Neuron (in vitro differentiated cells): Measurements from ENCODE around the gene P3R3URF.

Experiments
- H2AFZ ChIP-seq: one replicate; pipeline ENCODE4 v1.6.1; 2013; ENCODE audit warnings: low read depth, mild to moderate bottlenecking, inconsistent platforms, low read length, moderate library complexity
- H3K27me3 ChIP-seq: one replicate; pipeline ENCODE4 v1.6.1; 2013; ENCODE audit warnings: low read length; ENCODE audit not compliant: insufficient read depth
- H3K36me3 ChIP-seq: one replicate; pipeline ENCODE4 v1.6.1; 2013; ENCODE audit warnings: low read length; ENCODE audit not compliant: insufficient read depth
- H3K4me1 ChIP-seq: one replicate; pipeline ENCODE4 v1.6.1; 2013; ENCODE audit warnings: low read length; ENCODE audit not compliant: insufficient read depth
- H3K4me3 ChIP-seq: 2 replicates; pipeline ENCODE4 v1.5.1; 2013; ENCODE audit warnings: mild to moderate bottlenecking, low read length, moderate library complexity
- H3K9me3 ChIP-seq: one replicate; pipeline ENCODE4 v1.6.1; 2013; ENCODE audit warnings: low read length

The P3R3URF gene

DNA sequence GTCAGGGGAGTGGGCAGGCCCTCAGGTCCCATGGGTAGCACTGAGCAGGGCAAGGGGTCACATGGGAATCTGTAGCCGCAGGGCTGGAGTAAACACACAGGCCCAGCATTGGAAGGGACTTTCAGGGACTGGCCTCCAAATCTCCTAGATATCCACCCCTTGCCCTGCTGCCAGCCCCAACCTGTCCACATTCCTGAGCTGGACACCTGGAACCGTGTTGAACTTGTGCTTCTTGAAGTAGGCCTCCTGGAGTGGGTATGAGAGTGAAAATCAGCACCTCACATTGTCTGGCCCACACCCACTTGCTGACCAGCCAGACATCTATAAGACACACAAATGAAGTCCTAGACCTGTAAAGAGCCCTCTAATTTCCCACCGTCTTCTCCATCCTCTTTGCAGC, 14.3 kb upstream of the P3R3URF start:
- H3K27me3 ChIP-seq = no peaks in the 10 kb centered on the region
- peaks cover 59% of the 10 kb centered on the region for H3K36me3 ChIP-seq
- no peak overlapping the region for H3K4me3 ChIP-seq
- H3K4me1 ChIP-seq = no peaks in the 10 kb centered on the region
- H3K9me3 ChIP-seq = no peaks in the 10 kb centered on the region
- H2AFZ ChIP-seq = no peak overlapping the region

DNA sequence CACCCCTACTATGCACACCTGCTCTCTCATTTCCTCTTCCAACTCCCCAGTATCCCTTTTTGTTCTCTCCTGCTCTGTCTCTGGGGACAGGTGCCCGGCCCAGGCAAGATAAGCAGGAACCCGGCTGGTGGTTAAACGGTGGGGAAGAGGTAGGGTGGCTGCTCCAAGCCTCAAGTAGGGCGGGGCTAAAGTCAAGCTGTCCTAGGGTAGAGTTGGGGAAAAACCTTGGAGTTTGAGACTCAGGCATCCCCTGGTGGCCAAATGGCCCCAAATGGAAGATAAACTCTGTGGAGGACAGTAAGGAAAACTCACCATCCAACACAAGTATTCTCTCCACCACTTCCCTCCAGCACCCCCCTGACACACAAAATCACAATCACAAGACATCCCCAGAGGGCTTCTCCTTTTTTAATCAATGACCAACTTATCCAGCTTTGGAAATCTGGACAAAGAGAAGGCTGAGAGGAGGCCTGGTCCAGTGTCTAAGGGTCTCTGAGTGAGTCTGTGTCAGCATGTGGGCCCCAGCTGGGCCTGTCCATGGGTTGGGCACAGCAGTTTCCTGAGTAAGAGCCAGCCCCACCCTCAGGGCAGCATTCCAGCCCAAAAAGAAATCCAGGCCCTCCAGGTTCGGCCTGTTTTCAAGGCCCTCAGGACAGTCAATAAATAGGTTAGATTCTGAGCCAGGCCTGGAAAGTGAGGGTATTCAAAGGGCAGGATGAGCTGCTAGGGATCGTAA, 12.2 kb upstream of the P3R3URF start:
- Histone ChIP-seq H2AFZ (no peak overlapping the region), H3K4me3 (no peak overlapping the region), H3K9me3 (no peaks in the 10 kb centered on the region), H3K27me3 (no peaks in the 10 kb centered on the region), H3K36me3 (peaks cover 44% of the 10 kb centered on the region), H3K4me1 (no peaks in the 10 kb centered on the region)

DNA sequence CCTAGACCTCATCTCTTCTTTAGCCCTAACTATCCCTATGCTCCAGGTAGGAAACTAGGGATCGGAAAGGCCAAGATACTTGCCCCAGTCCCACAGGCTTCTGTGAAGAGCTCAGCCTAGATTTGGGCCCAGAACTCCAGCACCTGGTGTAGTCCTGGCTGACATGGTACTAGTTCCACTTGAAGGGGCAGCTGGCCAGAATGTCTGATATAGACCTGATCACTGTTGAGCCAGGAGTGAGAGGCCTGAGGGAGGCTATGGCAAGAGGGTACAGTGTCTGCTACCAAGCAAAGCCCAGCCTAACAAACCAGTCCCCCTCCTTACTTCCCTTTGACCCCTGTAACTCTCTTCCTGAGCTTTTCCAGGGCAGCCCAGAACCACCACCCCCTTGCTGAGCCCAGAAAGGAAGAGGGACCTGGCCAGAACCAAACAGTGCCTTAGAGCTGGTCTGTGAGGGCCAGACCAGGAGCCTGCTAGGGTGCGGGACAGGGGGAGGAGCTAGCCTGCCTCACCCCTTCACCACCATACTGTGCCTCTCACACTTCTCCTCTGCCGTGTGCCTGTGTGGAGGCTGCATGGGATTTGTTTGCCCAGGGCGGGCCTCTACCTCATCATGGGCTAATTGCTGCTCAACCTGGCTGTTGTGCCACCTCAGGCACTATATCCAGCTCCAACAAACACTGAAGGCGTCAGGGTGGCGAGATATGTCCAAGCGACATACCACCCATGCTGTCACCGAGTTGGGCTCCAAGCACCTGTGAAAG, 11.0 kb upstream of the P3R3URF start:
- peaks cover 32% of the 10 kb centered on the region for H3K36me3 ChIP-seq
- no peaks in the 10 kb centered on the region for H3K27me3 ChIP-seq
- H3K4me3 ChIP-seq = no peak overlapping the region
- H3K4me1 ChIP-seq = no peaks in the 10 kb centered on the region
- no peaks in the 10 kb centered on the region for H3K9me3 ChIP-seq
- no peak overlapping the region for H2AFZ ChIP-seq

DNA sequence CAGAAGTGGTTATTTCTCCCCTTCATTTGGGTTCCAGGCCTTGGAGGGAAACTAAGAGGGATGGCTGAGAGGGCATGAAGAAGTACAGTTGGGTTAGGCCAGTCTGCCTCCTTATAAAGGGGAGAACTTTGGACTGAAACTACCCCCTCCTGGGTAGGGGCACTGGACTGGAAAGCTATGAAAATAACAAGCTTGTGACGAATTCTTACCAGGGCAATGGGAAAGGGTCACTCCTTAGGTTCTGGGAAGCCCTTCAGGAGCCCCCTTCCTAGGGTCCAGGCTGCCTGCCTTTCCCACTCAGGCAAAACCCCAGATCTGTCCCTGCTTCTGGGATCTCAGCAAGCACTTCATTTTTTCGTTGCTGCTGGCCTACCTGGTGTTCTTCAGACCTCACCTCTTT, 9.8 kb upstream of the P3R3URF start:
- no peak overlapping the region for H2AFZ ChIP-seq
- no peak overlapping the region for H3K4me3 ChIP-seq
- H3K9me3 ChIP-seq = no peaks in the 10 kb centered on the region
- H3K4me1 ChIP-seq = no peaks in the 10 kb centered on the region
- no peaks in the 10 kb centered on the region for H3K27me3 ChIP-seq
- peaks cover 26% of the 10 kb centered on the region for H3K36me3 ChIP-seq

DNA sequence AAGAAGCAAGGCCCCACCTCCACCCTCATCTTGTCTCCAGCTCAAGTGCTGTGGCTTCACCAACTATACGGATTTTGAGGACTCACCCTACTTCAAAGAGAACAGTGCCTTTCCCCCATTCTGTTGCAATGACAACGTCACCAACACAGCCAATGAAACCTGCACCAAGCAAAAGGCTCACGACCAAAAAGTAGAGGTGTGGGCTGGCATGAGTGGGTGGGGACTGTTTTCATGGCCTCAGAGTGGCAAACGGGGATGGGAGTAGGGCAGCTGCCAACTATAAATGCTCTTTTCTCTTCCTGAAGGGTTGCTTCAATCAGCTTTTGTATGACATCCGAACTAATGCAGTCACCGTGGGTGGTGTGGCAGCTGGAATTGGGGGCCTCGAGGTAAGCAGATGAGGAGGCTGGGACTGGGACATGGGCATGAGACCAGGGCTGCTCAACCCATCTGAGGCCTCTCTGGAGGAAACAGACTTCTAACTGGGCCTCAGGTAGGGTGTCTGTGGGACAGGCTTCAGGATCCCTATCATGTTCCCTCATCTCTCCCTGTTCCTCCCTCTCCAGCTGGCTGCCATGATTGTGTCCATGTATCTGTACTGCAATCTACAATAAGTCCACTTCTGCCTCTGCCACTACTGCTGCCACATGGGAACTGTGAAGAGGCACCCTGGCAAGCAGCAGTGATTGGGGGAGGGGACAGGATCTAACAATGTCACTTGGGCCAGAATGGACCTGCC, 8.8 kb upstream of the P3R3URF start:
- H3K36me3 ChIP-seq = peaks cover 20% of the 10 kb centered on the region
- peaks cover 4% of the 10 kb centered on the region for H3K4me1 ChIP-seq
- H3K4me3 ChIP-seq = no peak overlapping the region
- no peak overlapping the region for H2AFZ ChIP-seq
- H3K9me3 ChIP-seq = no peaks in the 10 kb centered on the region
- H3K27me3 ChIP-seq = no peaks in the 10 kb centered on the region

DNA sequence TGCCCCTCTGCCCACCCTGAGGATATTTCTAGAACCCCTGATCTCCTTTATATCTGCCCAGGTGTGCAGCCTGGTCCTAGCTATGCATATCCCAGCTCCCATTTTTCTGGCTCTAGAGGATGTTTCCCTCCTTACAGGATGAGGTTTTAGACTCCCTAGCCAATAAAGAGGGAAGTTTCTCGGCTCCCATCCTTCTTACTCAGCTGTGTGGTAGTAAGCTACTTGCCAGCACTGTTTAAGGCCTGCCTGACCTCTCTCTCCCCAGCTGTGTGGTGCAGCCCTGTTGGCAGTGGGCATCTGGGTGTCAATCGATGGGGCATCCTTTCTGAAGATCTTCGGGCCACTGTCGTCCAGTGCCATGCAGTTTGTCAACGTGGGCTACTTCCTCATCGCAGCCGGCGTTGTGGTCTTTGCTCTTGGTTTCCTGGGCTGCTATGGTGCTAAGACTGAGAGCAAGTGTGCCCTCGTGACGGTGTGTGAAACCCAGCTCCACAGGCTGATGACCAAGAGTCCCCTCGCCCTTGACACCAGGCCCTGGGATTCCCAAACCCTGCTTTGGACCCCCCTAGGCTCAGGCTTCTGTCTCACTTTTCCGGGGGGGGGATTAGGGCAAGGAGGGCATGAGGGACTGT, 7.8 kb upstream of the P3R3URF start:
- no peak overlapping the region for H3K4me3 ChIP-seq
- no peaks in the 10 kb centered on the region for H3K27me3 ChIP-seq
- no peak overlapping the region for H2AFZ ChIP-seq
- H3K4me1 ChIP-seq = peaks cover 9% of the 10 kb centered on the region
- peaks cover 11% of the 10 kb centered on the region for H3K36me3 ChIP-seq
- H3K9me3 ChIP-seq = no peaks in the 10 kb centered on the region

DNA sequence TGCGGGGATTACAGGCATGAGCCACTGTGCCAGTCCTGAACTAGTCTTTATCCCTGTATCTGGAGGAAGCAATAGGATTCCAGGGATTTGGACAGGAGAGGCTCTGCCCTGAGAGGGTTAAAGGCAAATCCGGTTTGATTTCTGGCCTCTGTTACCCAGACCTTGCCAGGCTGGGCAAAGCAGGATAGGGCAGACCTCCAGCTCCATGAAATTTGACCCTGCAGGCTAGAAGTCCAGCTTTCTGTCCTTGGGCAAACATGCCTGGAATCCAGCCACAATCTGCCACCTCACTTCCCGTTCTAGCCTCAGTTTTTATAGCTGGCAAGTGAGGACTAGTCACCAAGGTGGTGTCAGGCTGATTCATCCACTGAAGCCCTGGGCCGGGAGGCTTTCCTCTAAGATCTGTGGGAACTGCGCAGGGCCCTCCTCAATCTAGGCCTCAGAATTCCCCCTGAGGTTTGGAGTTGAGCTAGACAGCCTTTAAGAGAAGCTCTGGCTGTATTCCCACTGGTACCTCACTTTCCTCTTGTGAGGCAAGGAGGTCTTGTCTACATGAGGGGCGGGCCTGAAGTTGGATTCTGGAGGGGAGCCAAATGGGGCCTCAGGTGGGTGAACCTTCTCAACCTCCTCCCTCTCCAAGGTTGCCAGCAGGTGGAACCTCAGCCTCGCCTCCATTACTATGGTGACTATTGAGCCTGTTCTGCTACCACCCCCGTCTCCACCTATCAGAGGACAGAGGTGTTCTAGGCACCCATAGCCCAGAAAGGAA, 7.0 kb upstream of the P3R3URF start:
- H3K4me3 ChIP-seq = no peak overlapping the region
- no peak overlapping the region for H2AFZ ChIP-seq
- H3K9me3 ChIP-seq = no peaks in the 10 kb centered on the region
- no peaks in the 10 kb centered on the region for H3K27me3 ChIP-seq
- H3K4me1 ChIP-seq = peaks cover 9% of the 10 kb centered on the region
- peaks cover 8% of the 10 kb centered on the region for H3K36me3 ChIP-seq

DNA sequence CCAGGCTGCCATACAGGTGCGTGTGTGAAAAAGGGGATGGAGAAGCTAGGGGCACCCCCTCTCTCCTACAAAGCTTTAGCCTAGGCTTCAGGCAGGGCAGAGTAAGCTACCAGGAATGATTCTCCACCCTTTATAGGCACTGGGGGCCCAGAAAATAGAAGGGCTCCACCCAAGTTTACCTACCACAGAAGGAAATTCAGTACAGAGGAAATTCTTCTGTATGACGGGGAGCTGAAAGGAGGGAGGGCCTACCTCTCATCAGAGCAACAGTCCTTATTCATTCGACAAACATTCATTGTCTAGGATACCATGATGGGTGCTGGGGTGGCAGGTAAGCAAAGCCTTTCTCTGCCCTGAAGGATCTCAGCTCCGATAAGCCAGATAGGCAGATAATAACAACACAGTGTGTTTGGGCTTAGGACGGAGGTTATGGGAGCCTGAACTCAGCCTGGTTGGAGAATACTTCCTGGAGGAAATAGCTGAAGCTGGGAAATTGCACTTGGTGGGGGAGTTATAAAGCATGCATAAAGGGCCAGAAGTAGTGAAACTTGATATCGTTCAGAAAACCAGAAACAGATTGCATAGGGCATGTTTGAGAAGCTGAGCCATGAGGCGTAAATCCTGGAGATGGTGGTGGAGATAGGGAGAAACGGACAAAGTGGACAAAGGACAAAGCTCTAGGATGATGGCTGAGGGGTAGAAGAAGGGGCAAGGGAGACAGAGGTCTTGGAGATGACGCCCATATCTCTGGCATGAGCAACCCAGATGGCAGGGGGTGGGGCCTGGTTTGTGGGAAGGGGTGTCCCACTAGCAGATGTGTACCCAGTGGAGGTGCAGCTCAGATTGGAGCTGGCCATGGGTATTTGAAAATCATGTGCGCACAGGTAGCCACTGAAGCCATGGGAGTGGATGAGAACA, 5.3 kb upstream of the P3R3URF start:
- peaks cover 9% of the 10 kb centered on the region for H3K4me1 ChIP-seq

DNA sequence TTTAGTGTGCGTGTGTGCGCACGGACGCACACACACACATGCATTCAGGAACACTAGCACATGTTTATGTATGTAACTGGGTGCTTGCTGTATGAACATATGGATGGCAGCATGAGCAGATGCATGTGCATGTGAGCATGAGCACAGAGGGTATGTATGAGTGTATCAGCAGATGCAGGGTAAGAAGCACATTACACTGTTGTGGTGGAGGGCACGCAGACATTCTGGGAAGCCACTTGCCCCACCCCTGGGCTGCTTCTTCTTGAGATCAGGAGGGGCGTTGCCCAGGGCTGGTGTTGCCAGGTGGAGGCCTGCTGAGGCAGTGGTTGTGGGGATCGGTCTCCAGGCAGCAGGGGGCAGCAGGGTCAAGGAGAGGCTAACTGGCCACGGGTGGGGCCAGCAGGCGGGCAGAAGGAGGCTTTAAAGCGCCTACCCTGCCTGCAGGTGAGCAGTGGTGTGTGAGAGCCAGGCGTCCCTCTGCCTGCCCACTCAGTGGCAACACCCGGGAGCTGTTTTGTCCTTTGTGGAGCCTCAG, 3.9 kb upstream of the P3R3URF start:
- no peaks in the 10 kb centered on the region for H3K9me3 ChIP-seq
- no peak overlapping the region for H2AFZ ChIP-seq
- H3K36me3 ChIP-seq = no peaks in the 10 kb centered on the region
- H3K27me3 ChIP-seq = no peaks in the 10 kb centered on the region
- no peak overlapping the region for H3K4me3 ChIP-seq
- H3K4me1 ChIP-seq = peaks cover 9% of the 10 kb centered on the region

More for the DNA sequence above, 5.3 kb upstream of the P3R3URF start:
- H3K36me3 ChIP-seq = no peaks in the 10 kb centered on the region
- H3K9me3 ChIP-seq = no peaks in the 10 kb centered on the region
- no peak overlapping the region for H3K4me3 ChIP-seq
- H3K27me3 ChIP-seq = no peaks in the 10 kb centered on the region
- no peak overlapping the region for H2AFZ ChIP-seq

DNA sequence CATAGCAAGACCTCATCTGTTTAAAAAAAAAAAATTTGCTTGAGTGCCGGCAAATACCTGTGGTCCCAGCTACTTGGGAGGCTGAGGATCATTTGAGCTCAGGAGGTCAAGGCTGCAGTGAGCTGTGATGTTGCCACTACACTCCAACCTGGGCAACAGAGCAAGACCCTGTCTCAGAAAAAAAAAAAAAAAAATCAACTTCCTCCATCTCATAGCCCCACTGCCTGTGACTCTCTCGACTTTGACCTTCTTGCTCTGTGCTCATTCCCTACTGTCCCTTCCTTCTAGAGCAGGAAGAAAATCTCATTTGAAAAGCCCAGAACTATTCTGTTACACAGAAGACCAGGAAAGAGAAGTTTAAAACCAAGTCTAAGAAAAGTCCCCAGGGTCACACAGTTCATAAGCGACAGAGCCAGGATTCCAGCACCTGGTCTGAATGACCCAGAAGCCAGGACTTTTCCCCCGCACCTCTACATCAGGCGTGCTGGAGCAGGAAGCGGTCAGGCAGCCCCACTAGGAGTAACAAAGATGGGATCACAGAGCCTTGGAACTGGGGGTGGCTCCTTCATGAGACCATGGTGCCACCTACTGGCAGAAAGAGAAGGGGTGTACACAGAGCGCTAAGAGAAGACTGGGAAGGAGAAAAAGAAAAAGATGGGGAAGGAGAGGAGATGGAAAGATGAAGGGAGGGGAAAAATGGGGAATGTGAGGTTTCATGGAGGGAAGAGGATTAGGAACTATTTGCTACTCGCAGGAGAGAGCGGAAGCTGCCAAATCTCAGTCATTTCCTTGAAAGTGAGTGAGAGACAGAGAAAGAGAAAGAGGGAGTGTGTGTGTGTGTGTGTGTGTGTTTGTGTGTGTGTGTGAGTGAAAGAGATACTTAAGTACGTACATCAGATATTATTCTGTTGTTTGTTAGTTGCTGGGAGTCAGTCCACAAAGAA, 3.1 kb upstream of the P3R3URF start:
- Histone ChIP-seq H3K36me3 (no peaks in the 10 kb centered on the region), H3K4me3 (peak overlapping the region; percentile 16), H3K9me3 (no peaks in the 10 kb centered on the region), H3K27me3 (no peaks in the 10 kb centered on the region), H3K4me1 (peaks cover 9% of the 10 kb centered on the region), H2AFZ (peak overlapping the region; percentile 62)

DNA sequence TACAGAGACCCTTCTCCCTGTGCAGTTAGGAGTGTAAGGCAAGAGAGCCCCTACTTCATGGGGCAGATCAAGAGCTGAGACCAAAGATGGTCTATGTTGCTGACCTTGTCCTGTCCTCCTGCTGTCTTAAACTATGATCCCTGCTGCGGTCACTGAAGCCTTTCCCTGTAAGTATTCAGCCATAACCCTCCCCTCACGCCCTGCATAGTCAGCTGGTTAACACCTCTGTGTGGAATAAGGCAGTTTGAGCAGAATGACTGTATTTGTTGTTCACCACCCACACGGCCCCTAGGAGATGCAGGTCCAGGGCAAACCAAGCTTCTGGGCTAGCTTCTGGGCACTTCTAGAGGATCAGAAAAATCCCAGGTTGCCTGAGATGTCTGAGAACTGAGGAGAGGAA, 1.0 kb downstream of the P3R3URF start:
- no peaks in the 10 kb centered on the region for H3K9me3 ChIP-seq
- H3K4me1 ChIP-seq = peaks cover 16% of the 10 kb centered on the region
- H3K4me3 ChIP-seq = no peak overlapping the region
- H3K27me3 ChIP-seq = no peaks in the 10 kb centered on the region
- no peaks in the 10 kb centered on the region for H3K36me3 ChIP-seq
- H2AFZ ChIP-seq = no peak overlapping the region
